Measurements from ENCODE around the gene EPHA1. TPM values are rescaled to one million over a fixed set of nuclear protein-coding genes. Genes with fewer than 3 reads are reported as not detected.

EPHA1 gene
- polyA plus RNA-seq, 1 of the 3 experiments (the other 2 are of a cell fraction) = 0.49 TPM

GRCh38 chr7:143391462-143392404, 16.9 kb downstream of the EPHA1 start (continued):
- TF ChIP-seq, protein P1, sequence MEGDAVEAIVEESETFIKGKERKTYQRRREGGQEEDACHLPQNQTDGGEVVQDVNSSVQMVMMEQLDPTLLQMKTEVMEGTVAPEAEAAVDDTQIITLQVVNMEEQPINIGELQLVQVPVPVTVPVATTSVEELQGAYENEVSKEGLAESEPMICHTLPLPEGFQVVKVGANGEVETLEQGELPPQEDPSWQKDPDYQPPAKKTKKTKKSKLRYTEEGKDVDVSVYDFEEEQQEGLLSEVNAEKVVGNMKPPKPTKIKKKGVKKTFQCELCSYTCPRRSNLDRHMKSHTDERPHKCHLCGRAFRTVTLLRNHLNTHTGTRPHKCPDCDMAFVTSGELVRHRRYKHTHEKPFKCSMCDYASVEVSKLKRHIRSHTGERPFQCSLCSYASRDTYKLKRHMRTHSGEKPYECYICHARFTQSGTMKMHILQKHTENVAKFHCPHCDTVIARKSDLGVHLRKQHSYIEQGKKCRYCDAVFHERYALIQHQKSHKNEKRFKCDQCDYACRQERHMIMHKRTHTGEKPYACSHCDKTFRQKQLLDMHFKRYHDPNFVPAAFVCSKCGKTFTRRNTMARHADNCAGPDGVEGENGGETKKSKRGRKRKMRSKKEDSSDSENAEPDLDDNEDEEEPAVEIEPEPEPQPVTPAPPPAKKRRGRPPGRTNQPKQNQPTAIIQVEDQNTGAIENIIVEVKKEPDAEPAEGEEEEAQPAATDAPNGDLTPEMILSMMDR (IDR thresholded peaks at IDR 0.05) = no peak
- TF ChIP-seq GATA2 (CRISPR knock-in tag; IDR thresholded peaks at IDR 0.05) = no peak
- TF ChIP-seq MXI1 (IDR thresholded peaks at IDR 0.05; ENCODE audit: low read depth, low read length) = no peak
- no peak for TF ChIP-seq ELF1 (IDR thresholded peaks at IDR 0.05)
- TF ChIP-seq IRF3 (IDR thresholded peaks at IDR 0.05; ENCODE audit: low read depth, low read length) = no peak
- TF ChIP-seq SIN3A (IDR thresholded peaks at IDR 0.05; ENCODE audit: borderline replicate concordance, low read depth, low read length) = 0 out of 2 replicates have a peak, but pooled peaks have one; percentile 62
- TF ChIP-seq RFX5 (IDR thresholded peaks at IDR 0.05; ENCODE audit: low read length) = no peak
- TF ChIP-seq EZH2phosphoT487 (IDR thresholded peaks at IDR 0.05; ENCODE audit: borderline replicate concordance, low read depth) = no peak
- no peak for TF ChIP-seq TAF1 (IDR thresholded peaks at IDR 0.05; ENCODE audit: borderline replicate concordance, low read depth, low read length)
- TF ChIP-seq FOSL2 (IDR thresholded peaks at IDR 0.05; ENCODE audit: borderline replicate concordance, low read depth) = no peak
- TF ChIP-seq YY1 (IDR thresholded peaks at IDR 0.05; ENCODE audit: low read depth) = no peak
- TF ChIP-seq, protein P2, sequence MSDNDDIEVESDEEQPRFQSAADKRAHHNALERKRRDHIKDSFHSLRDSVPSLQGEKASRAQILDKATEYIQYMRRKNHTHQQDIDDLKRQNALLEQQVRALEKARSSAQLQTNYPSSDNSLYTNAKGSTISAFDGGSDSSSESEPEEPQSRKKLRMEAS (IDR thresholded peaks at IDR 0.05; ENCODE audit: low read depth) = 0 out of 2 replicates have a peak, but pooled peaks have one; percentile 37
- TF ChIP-seq, protein P3, sequence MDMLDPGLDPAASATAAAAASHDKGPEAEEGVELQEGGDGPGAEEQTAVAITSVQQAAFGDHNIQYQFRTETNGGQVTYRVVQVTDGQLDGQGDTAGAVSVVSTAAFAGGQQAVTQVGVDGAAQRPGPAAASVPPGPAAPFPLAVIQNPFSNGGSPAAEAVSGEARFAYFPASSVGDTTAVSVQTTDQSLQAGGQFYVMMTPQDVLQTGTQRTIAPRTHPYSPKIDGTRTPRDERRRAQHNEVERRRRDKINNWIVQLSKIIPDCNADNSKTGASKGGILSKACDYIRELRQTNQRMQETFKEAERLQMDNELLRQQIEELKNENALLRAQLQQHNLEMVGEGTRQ (IDR thresholded peaks at IDR 0.05; ENCODE audit: borderline replicate concordance, low read depth, low read length) = no peak
- no peak for TF ChIP-seq RCOR1 (IDR thresholded peaks at IDR 0.05; ENCODE audit: low read length)
- TF ChIP-seq TEAD4 (IDR thresholded peaks at IDR 0.05; ENCODE audit: borderline replicate concordance, insufficient read depth) = 0 out of 2 replicates have a peak, but pooled peaks have one; percentile 28
- TF ChIP-seq NRF1 (IDR thresholded peaks at IDR 0.05; ENCODE audit: low read depth, low read length) = 0 out of 2 replicates have a peak, but pooled peaks have one; percentile 7
- TF ChIP-seq CHD2 (IDR thresholded peaks at IDR 0.05; ENCODE audit: low read length, partially characterized antibody) = no peak
